Common myeloid progenitor, CD34-positive (primary cell): ENCODE measurements around the gene TEX29.

Experiments
- CTCF ChIA-PET: fragments of 350-600 bp; sonication (Branson Sonifier 250); formaldehyde crosslinking; loops from one replicate; lab custom pipeline; 2021; ENCODE audit warnings: antibody characterized with exemption; lab: Charles Lee
- POLR2A ChIA-PET: fragments of 350-600 bp; sonication (Branson Sonifier 250); formaldehyde crosslinking; loops from one replicate; lab custom pipeline; 2021; ENCODE audit warnings: antibody characterized with exemption; lab: Charles Lee
- DNase-seq, 3 donors: peaks; one replicate each; pipeline versions ENCODE4 v3.0.0 to v3.0.0-alpha.2; 2013
- H3K27ac ChIP-seq, 2 experiments: 1 replicate in 1 of 2; 2 replicates in 1 of 2; pipeline ENCODE4 v1.7.0; 2013; ENCODE audit warnings: inconsistent platforms in 2 of 2, low read length in 2 of 2, mild to moderate bottlenecking in 2 of 2, low read depth in 1 of 2, moderate library complexity in 1 of 2; ENCODE audit not compliant: severe bottlenecking in 2 of 2, insufficient read depth in 1 of 2, poor library complexity in 1 of 2
- H3K27me3 ChIP-seq, 5 experiments: replicated peaks in 2 of 5; 1 replicate in 3 of 5; 2 replicates in 2 of 5; pipeline versions ENCODE4 v1.6.1 to v1.7.0; 2013; ENCODE audit warnings: low read length in 4 of 5, mild to moderate bottlenecking in 2 of 5, moderate library complexity in 2 of 5, inconsistent platforms in 1 of 5; ENCODE audit not compliant: insufficient read depth in 5 of 5, control insufficient read depth in 4 of 5
- H3K36me3 ChIP-seq, 4 experiments: 1 replicate in 2 of 4; 2 replicates in 2 of 4; pipeline versions ENCODE4 v1.6.1 to v1.7.0; 2013; ENCODE audit warnings: low read length in 3 of 4, control low read depth in 1 of 4, mild to moderate bottlenecking in 1 of 4; ENCODE audit not compliant: control insufficient read depth in 4 of 4, insufficient read depth in 4 of 4
- H3K4me1 ChIP-seq, 4 experiments: 1 replicate in 3 of 4; 2 replicates in 1 of 4; pipeline versions ENCODE4 v1.6.1 to v1.7.1; 2013; ENCODE audit warnings: low read length in 3 of 4, mild to moderate bottlenecking in 3 of 4, control low read depth in 1 of 4, inconsistent platforms in 1 of 4, moderate library complexity in 1 of 4; ENCODE audit not compliant: control insufficient read depth in 4 of 4, insufficient read depth in 4 of 4; ENCODE audit errors: control extremely low read depth in 1 of 4
- H3K4me3 ChIP-seq, 7 experiments: 1 replicate in 4 of 7; 2 replicates in 3 of 7; pipeline versions ENCODE4 v1.5.1 to v1.7.0; 2013; ENCODE audit warnings: mild to moderate bottlenecking in 7 of 7, low read length in 6 of 7, moderate library complexity in 6 of 7, inconsistent platforms in 2 of 7, low read depth in 2 of 7, control low read depth in 1 of 7; ENCODE audit not compliant: insufficient read depth in 4 of 7, control insufficient read depth in 1 of 7; ENCODE audit errors: extremely low read depth in 1 of 7
- H3K9me3 ChIP-seq, 5 experiments: 1 replicate in 4 of 5; 2 replicates in 1 of 5; pipeline versions ENCODE4 v1.6.1 to v1.7.1; 2013; ENCODE audit warnings: low read length in 4 of 5, mild to moderate bottlenecking in 2 of 5, inconsistent platforms in 1 of 5, low read depth in 1 of 5, moderate library complexity in 1 of 5; ENCODE audit not compliant: control insufficient read depth in 4 of 5, insufficient read depth in 2 of 5; ENCODE audit errors: control extremely low read depth in 1 of 5
- WGBS: methylation state at CpG from one replicate; pipeline ENCODE4 v1.1.5; 2013; ENCODE audit not compliant: insufficient coverage; 5-methylcytosine and 5-hydroxymethylcytosine counted together

TEX29 gene

DNA sequence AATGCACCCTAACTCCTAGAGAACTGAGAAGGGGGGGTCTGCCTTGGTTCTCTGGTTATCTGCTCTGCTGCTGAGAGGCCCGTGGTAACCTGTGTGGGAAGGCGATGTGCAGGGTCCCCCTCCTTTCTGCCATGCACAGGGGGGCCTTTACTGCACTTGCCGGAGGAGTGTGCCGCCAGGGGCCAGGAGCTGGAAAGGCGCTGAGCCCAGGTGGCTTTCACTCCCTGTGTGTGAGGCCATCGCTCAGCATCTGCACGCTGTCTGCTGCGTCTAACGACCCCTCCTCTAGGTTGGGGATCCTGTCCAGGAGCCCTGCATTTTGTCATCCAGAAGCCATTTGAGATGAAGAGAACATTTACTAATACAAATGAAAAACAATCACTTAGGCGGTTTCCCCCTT lies 37.0 kb upstream of the TEX29 start:
- H3K9me3 ChIP-seq = no peaks in the 10 kb centered on the region
- POLR2A ChIA-PET = no interaction called here
- peaks cover 0 to 11% (median 0%) of the 10 kb centered on the region in 4 experiments for H3K4me1 ChIP-seq
- H3K27me3 ChIP-seq = no peaks in the 10 kb centered on the region
- CTCF ChIA-PET = no interaction called here
- DNase-seq = no peak
- WGBS = 96% methylated on average over 8 of the region's 10 CpGs
- H3K4me3 ChIP-seq = no peak overlapping the region
- peaks cover 36 to 94% (median 68%) of the 10 kb centered on the region in 4 experiments for H3K36me3 ChIP-seq
- H3K27ac ChIP-seq = no peak overlapping the region

- no peak overlapping the region for H3K27ac ChIP-seq
- CTCF ChIA-PET = no interaction called here
- no peaks in the 10 kb centered on the region for H3K27me3 ChIP-seq
- peaks cover 35 to 89% (median 65%) of the 10 kb centered on the region in 4 experiments for H3K36me3 ChIP-seq
- H3K4me3 ChIP-seq = no peak overlapping the region
- H3K9me3 ChIP-seq = no peaks in the 10 kb centered on the region
- H3K4me1 ChIP-seq = peaks cover 0 to 11% (median 0%) of the 10 kb centered on the region in 4 experiments
- no peak for DNase-seq
- 97% methylated on average over 9 of the region's 9 CpGs for WGBS
- POLR2A ChIA-PET = no interaction called here
Measured at GRCh38 chr13:111283991-111284390, 36.5 kb upstream of the TEX29 start.

DNA sequence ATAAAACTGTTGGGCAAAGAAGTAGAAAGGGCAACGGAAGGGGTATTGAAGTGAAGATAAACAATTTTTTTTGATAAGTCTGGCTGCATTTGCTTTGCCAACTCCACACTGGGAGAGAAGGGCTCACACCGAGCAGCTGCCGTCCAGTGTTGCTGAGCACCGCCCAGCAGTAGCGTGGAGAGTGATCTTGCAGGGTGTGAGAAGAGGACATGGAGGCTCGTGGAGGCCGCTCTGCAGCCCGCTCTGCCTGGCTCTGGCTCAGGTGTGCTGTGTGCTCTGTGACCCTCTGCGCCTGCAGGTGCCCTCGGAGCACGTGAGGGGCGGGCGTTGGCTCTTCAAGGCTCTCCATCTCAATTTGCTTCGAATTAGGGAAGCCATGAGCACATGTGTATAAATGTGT lies 35.9 kb upstream of the TEX29 start:
- 98% methylated on average over 14 of the region's 14 CpGs for WGBS
- Histone ChIP-seq H3K4me3 (no peak overlapping the region), H3K27me3 (no peaks in the 10 kb centered on the region), H3K9me3 (no peaks in the 10 kb centered on the region), H3K27ac (no peak overlapping the region), H3K36me3 (peaks cover 37 to 88% (median 67%) of the 10 kb centered on the region in 4 experiments), H3K4me1 (peaks cover 0 to 11% (median 0%) of the 10 kb centered on the region in 4 experiments)
- CTCF ChIA-PET = no interaction called here
- DNase-seq = no peak
- POLR2A ChIA-PET = no interaction called here

- no peak overlapping the region for H3K27ac ChIP-seq
- 89% methylated on average over 14 of the region's 15 CpGs for WGBS
- DNase-seq = no peak
- peaks cover 0 to 5% (median 0%) of the 10 kb centered on the region in 5 experiments for H3K27me3 ChIP-seq
- ChIA-PET POLR2A (no interaction called here), CTCF (interaction anchor here (0.6 kb wide), 1 partner anchor 574 kb away, joined by 3 read pairs; no protein-coding TSS in a partner anchor)
- peaks cover 0 to 11% (median 0%) of the 10 kb centered on the region in 4 experiments for H3K4me1 ChIP-seq
- H3K36me3 ChIP-seq = peaks cover 33 to 86% (median 70%) of the 10 kb centered on the region in 4 experiments
- no peak overlapping the region for H3K4me3 ChIP-seq
- no peaks in the 10 kb centered on the region for H3K9me3 ChIP-seq
Measured at GRCh38 chr13:111286162-111286561, 34.3 kb upstream of the TEX29 start.

DNA sequence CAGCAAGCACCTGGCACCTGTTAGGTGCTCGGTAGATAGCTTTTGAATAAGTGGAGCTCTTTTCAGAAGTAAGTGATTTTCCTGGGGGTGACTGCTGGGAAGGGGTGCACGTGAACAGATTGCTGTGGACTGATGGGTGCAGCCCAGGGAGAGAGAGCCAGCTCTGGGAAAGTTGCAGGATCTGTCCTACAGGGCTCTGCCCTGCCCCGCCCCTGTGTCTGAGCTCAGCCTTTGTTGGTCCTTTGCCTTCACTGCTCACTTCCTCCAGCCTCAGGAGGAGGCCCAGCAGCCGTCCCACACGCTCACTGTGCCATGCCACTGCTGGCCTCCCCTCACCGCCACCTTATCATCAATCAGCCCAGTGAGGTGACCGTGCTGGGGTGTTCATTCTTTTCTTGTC lies 33.7 kb upstream of the TEX29 start:
- no peaks in the 10 kb centered on the region for H3K9me3 ChIP-seq
- no peak for DNase-seq
- H3K27me3 ChIP-seq = peaks cover 0 to 6% (median 0%) of the 10 kb centered on the region in 5 experiments
- ChIA-PET CTCF (no interaction called here), POLR2A (no interaction called here)
- 94% methylated on average over 6 of the region's 7 CpGs for WGBS
- no peak overlapping the region for H3K27ac ChIP-seq
- peaks cover 0 to 9% (median 0%) of the 10 kb centered on the region in 4 experiments for H3K4me1 ChIP-seq
- no peak overlapping the region for H3K4me3 ChIP-seq
- peaks cover 30 to 87% (median 69%) of the 10 kb centered on the region in 4 experiments for H3K36me3 ChIP-seq

- no peak for DNase-seq
- ChIA-PET CTCF (no interaction called here), POLR2A (no interaction called here)
- WGBS = 99% methylated on average over 6 of the region's 8 CpGs
- Histone ChIP-seq H3K27me3 (peaks cover 0 to 9% (median 0%) of the 10 kb centered on the region in 5 experiments), H3K36me3 (peaks cover 28 to 88% (median 68%) of the 10 kb centered on the region in 4 experiments), H3K9me3 (no peaks in the 10 kb centered on the region), H3K4me3 (no peak overlapping the region), H3K27ac (no peak overlapping the region), H3K4me1 (peaks cover 0 to 4% (median 0%) of the 10 kb centered on the region in 4 experiments)
Measured at GRCh38 chr13:111287201-111287600, 33.2 kb upstream of the TEX29 start.

DNA sequence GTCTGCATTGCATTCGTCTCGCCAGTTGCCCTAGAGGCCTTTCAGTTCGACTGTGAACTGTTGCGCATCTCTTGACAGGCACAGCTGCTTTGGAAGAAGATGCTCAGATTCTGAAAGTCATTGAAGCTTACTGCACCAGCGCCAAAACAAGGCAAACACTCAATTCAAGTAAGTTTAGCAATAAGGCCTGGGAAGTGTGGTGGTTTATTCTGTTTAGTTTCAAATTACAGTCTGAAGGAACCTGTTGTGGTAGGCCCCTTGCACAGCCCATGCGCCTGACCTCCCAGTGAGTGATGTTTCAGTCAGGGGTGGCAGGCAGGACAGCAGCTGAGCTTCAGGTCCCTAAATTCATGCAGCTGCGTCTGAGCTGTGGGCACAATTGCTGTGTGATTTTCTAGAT lies 32.2 kb upstream of the TEX29 start:
- DNase-seq = no peak
- H3K9me3 ChIP-seq = no peaks in the 10 kb centered on the region
- peaks cover 22 to 88% (median 73%) of the 10 kb centered on the region in 4 experiments for H3K36me3 ChIP-seq
- 100% methylated on average over 5 of the region's 7 CpGs for WGBS
- H3K4me1 ChIP-seq = no peaks in the 10 kb centered on the region
- POLR2A ChIA-PET = no interaction called here
- H3K4me3 ChIP-seq = no peak overlapping the region
- CTCF ChIA-PET = interaction anchor here (1.8 kb wide), 1 partner anchor 11 kb away, joined by 3 read pairs; no protein-coding TSS in a partner anchor
- no peak overlapping the region for H3K27ac ChIP-seq
- H3K27me3 ChIP-seq = peaks cover 0 to 14% (median 0%) of the 10 kb centered on the region in 5 experiments
